GM10847 (cell line): ENCODE measurements around the gene RNF149.

Experiments used
- POLR2A ChIP-seq: IDR thresholded peaks from 2 replicates; pipeline ENCODE4 v1.6.1; 2011; ENCODE audit not compliant: insufficient read length; ENCODE audit errors: extremely low read depth

Gene RNF149

DNA sequence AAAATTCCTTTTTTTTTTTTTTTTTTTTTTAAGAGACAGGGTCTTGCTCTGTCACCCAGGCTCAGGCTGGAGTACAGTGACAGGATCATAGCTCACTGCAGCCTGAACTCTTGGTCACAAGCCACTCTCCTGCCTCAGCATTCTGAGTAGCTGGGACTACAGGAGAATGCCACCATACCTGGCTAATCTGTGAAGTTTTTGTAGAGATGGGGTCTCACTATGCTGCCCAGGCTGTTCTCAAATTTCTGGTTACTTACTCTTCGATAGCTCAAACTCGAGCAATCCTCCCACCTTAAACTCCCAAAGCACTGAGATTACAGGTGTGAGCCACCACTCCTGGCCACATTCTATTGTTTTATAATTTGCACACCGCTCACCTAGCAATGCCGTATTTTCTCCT is 27.0 kb downstream of the RNF149 start:
- no peak for TF ChIP-seq POLR2A

DNA sequence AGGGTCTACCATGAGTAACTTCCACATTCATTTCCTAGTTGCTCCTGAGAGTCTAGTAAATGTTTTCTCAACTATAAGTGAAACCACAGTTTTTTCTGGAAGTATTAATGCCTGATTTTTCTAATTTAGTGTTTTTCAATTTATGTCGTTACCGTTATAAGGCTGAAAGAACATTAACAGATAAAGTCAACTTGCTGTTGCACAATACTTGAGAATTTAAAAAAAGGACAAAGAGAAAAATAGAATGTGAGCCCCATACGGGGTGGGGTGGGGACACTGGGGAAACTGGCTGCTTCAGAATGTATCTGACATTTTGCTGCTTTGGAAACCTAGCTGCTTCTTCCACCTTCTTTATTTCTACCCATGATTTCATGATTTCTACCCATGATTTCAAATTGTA is 29.6 kb downstream of the RNF149 start:
- TF ChIP-seq POLR2A, result no peak

DNA sequence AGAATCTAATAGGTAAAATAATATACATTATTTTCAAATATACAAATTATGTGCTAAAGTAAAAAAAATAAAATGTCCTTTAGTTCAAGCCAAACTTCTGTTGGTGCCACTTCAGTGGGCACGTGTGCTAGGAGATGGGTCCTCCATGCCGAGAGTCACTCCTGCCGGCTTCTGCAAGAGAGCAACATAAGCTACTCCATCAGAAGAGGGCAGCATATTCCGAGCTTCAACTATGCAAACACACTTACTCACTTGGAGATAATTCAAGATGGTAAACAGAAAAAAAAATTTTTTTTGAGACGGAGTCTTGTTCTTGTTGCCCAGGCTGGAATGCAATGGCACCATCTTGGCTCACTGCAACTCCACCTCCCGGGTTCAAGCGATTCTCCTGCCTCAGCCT is 31.4 kb downstream of the RNF149 start:
- no peak for TF ChIP-seq POLR2A

DNA sequence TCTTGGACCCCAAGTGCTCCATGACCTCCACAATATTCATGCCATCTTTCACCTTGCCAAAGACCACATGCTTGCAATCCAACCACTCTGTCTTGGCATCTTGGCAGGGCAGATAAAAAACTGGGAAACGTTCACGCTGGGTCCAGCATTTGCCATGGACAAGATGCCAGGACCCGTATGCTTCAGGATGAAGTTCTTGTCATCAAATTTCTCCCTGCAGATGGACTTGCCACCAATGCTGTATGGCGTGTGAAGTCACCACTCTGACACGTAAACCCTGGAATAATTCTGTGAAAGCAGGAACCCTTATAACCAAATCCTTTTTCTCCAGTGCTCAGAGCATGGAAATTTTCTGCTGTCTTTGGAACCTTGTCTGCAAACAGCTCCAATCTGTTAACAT is 34.4 kb downstream of the RNF149 start:
- TF ChIP-seq POLR2A, result no peak

DNA sequence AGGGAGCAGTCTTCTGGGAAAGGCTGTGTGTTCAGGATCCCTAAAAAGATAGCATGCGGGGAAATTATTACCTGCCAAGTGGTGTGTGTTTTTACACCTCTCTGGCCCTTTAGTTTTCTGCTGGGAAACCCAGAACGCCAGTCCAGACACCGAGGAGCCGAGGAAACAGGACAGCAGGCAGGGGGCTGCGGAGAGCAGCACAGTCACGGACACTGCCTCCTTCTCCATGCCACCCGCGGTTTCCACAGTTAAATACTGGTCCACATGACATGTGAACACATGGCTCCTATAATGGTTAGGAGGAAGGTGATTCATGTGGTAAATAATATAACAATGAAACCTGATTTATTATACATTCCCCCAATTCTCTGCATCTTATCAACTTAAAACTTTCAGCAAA is 35.4 kb downstream of the RNF149 start:
- TF ChIP-seq POLR2A, result no peak

DNA sequence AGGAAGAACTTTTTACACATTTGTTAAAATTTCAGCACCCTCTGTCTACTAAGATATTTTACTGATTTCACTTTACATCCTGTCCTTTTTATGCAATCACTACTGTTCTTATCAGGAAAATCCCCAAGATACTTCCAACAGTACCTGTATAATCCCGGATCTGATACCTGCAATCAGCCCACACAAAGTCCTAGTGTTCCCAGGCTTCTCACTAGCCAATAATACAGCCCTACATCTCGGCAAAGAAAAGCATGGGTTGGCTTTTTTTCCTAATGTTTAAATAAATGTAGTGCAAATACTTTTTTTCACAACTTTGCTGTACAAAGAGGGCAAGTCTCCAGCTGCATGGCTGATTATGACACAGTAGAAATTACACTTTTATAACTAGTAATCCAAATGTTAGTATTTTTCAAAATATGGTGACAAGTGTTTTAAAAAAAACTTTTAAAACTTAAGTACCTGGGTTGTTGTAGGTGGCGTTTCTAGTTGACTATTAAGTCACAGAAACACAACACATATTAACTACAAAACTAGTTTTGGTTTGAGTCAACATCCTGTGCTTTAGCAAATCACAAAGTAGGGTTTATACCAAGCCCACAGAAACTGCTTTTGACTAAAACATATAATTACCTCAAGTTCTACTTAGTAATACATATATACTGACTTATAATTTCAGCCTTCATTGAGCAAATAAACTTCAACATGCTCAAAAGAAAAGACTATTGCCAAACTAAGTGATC is 36.3 kb downstream of the RNF149 start:
- TF ChIP-seq POLR2A, result no peak

DNA sequence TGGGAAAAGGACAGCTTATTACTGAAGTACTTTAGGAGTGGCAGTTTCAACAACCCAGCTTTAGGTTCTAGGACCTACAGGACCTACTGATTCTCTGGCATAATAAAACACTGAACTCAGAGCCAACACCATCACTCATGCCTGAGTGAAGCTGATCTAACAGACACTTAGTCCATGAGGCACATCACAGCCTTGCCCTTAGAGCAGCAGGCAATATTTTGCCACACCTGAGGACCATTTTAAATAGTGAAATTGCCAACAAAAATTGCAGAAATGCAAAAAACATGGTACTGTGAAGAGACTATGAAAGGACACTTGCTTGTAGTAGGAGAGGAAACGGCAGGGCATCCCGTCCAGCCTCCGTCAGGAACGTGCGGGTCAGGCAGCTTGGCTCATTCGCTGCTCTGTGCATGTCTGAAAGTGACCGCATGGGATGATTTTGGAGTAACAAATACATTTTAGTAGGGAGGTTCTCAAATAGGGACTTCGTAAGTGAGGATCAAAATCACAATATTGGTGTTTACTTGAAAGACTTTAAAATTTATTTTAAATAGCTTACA is 37.7 kb downstream of the RNF149 start:
- TF ChIP-seq POLR2A, result no peak

DNA sequence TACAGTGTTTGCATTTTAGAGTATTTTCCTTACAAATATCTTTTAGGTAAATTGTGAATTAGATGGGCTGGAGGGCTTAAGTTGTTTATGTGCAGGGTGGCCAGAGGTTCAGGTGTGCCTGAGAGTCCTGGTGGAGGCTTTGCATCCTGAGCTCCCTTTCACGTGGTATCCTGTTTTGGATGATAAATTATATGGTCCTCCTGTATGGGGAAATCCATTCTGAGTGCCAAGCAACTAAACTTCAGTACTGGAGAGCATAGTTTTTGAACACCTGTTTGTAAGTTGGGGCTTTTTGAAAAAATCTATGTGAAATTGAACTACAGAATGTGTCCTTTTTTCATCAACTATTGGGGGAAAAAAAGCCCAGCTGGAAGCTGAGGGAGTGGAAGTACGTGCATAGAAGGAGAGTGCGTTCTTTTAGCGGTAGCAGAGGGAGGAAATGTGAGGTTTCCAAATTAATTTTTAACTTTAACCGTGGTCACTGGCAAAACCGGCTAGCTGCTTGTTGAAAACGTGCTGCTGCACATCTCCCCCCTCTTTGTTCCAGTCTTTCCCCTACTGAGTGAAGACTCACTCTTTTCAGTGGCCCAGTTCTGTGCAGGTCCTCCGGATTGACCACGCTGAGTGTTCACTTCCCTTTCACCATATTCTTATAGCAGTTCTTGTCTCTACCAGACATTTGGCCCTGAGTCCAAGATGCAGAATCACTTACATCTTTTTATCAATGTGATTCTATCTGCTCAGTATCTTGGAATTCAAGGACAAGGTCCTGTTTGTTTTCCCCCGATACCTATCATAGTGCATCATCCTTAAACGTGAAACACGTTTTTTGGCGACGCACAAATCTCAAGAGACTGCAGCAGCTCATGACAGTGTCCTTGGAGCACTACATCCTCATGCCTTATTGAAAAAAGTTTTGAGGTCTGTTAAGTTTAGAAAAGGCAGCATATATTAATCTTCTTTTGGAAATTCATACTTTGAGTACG is 40.5 kb downstream of the RNF149 start:
- TF ChIP-seq POLR2A, result no peak

DNA sequence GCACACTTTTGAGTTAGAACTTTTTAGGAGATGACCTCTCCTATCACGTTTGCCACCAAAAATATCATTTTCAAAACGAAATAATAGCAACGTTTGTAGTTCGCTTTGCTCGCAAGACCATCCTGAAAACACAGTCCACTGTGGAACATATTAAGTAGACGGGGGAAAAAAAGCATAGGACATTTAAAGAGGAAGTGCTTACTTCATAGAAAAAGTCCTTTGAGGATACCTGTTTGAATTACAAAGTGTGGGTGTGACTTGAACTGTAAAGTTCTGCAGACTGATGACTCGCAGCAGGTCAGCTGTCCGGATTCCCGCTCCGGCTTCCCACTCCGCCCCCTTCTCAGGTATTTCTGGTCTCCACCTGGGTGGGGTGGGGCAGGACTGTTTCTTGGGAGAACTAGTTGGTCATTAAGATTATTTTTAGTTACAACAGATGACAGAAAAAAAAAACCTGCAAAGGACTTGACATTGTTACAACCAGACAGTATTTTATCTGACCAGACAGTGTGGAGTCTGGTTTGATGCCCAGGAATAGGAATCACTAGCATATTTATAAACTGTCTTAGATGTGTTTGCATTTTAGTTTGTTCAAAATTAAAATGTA is 42.5 kb downstream of the RNF149 start:
- TF ChIP-seq POLR2A, result no peak

DNA sequence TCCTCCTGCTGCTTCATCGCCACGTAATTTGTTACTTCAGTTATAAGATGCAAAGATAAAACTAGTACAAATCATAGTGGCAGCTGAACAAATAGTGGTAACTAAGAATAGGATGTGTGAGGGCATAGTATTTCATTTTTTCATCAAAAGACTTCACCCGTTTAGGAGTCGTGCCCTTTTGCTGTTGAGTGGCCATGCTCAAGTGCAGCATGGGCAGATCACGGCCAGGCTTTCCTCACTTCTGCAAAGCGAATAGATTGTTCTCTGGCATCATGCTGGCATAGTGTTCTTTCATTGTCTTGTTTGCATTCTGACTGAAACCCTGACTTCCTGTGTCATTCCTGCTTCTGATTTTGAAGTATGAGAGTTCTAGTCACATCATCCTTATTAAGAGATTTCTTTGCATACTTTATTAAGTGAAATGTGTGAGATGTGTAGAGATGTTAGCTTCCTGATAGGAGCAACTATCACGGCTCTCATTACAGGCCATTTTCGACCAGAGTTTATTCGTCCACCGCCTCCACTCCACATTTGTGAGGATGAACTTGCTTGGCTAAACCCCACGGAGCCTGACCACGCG is 44.1 kb downstream of the RNF149 start:
- TF ChIP-seq POLR2A, result no peak

DNA sequence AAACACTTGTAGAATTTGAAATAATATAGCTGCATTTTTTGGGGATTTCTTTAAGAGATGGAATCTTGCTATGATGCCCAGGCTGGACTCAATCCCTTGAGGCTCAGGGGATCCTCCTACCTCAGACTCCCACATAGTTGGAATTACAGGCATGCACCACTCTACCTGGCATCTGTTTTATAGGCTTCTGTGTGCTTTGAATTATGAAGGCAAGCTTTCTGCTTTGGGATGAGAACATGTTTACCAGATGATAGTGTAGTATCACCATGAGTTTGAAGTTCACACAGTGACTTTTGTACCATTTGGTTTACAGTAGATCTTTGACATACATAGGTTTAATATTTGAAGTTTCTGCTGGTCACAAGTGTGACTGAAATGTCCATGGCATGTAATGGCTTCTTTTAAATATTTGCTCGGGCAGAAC is 45.1 kb downstream of the RNF149 start:
- TF ChIP-seq POLR2A, result no peak

DNA sequence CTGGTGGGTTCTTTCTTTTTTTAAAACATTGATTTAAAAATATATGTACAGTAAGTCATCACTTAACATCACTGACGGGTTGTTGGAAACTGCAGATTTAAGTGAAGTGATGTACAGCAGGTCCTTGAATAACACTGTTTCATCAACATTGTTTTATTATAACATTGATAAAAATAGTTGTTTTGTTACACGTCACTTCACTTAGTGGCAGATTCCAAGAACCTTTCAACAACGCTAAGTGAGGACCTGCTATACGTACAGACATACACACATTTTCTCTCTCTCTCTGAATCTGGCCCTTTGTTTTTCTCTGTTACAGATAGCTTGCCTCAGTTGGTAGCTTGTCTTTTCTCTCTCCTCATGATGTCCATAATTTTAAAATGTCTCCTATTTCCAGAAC is 46.4 kb downstream of the RNF149 start:
- no peak for TF ChIP-seq POLR2A

DNA sequence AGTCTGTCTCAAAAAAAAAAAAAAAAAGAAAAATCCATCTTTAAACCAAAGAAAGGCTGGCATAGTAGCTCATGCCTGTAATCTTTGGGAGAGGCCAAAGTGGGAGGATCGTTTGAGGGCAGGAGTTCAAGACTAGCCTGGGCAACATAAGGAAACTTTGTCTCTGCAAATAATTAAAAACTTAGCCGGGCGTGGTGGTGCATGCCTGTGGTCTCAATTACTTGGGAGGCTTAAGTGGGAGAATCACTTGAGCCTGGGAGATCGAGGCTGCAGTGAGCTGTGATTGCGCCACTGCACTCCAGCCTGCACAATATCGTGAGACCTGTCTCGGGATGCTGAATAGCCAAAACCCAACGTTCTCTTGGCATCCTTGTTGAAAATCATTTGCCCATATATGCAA is 49.7 kb downstream of the RNF149 start:
- TF ChIP-seq POLR2A, result no peak

DNA sequence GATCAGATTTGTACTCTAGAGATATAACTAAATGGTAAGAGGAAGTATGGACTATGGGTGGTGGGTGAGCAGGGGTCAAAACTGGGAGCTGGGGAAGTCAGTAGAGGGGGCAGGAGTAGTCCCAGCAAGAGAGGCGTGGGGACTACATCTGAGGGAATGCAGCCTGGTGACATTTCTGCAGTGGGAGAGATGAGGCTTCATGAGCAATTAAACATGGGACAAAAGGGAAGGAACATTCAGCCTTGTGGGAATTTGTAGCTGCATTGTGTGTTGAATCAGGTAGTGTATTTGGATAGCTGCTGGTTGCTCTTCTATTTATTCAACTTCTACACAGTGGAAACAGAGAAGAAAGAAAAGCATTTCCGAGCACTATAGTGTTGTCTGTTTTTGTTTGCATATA is 52.2 kb downstream of the RNF149 start:
- no peak for TF ChIP-seq POLR2A

DNA sequence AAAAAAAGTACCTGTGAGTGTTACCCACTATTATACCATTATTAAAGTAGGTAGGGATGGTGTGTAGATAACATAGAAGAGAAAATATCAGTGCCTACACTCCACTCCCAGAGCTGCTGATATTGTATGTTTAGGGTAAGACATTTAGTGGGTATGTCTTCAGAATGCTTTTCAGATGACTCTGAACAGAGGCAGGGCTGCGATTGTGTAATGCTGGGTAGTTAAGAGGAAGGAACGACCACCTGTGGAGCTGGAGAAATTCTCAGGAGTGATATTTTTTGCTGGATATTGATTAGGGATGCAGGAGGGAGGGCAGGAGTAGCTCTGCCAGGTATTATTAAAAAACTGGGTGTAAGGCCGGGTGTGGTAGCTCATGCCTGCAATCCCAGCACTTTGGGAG is 53.0 kb downstream of the RNF149 start:
- no peak for TF ChIP-seq POLR2A

DNA sequence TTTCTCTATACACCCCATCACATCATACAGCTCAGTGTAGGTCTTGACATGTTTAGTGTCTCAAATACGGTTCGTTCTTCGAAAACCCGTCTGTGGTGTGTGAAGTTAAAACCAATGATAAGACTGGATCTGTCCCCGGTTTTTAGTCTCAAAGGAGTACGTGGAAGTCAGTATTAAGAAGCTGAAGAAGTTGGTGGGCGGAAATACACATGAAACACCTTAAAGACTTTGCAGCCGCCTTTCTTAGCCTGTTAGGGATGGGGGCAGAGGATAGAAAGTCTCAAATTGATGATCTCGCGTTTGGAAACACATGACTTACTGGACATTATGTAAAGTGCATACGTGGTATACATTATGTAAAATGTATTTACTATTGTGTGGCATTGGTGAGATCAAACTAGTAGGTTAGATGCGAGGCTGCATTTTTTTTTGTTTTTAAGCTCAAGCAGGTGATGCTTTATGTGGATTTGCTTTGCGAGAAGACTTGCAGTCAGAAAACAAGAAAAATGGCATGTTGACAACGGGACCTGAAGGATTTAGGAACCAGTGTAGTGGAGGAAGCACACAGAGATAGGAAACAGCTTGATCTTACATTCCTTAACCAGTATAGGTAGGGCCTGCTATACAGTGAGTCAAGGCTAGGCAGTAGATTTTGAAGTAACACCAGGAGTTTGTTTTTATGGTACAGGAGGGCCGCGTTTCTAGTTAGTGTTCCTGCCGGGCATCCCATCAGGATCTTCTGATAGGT is 54.6 kb downstream of the RNF149 start:
- TF ChIP-seq POLR2A, result no peak
